ENCODE results near the gene SSTR4.
"Not testable (repeated sequence)": the region's sequence is repeated elsewhere in the genome, so short reads cannot be mapped to it uniquely, and the experiment has no call there.

DNA sequence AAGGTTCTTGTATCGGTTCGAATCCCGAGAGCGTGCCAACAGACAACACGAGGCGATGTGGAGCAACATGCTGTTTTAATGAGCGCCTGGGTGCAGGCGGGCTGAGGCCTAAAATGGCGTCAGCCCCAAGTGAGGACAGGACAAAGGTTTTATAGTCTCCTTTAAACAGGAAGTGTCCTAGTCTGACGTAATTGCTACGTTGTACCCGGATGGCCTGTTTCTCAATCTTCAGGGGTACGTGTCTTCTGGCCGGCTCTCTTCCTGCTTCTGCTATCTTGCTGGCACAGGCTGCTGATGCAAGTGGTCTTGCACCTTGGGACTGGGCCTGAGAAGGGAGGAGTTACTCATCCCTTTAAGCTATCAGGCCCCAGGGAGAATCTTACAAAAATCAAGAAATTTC is 9.6 kb upstream of the SSTR4 start:
- TF ChIP-seq, protein P1, sequence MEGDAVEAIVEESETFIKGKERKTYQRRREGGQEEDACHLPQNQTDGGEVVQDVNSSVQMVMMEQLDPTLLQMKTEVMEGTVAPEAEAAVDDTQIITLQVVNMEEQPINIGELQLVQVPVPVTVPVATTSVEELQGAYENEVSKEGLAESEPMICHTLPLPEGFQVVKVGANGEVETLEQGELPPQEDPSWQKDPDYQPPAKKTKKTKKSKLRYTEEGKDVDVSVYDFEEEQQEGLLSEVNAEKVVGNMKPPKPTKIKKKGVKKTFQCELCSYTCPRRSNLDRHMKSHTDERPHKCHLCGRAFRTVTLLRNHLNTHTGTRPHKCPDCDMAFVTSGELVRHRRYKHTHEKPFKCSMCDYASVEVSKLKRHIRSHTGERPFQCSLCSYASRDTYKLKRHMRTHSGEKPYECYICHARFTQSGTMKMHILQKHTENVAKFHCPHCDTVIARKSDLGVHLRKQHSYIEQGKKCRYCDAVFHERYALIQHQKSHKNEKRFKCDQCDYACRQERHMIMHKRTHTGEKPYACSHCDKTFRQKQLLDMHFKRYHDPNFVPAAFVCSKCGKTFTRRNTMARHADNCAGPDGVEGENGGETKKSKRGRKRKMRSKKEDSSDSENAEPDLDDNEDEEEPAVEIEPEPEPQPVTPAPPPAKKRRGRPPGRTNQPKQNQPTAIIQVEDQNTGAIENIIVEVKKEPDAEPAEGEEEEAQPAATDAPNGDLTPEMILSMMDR (IDR thresholded peaks at IDR 0.05), result not testable (repeated sequence)
- not testable (repeated sequence) for TF ChIP-seq POLR2AphosphoS5 (IDR thresholded peaks at IDR 0.05; ENCODE audit: low read depth, low read length)

Data from Panc1 (cell line).